ENCODE measurements around the gene ZNF276.

The ZNF276 gene

DNA sequence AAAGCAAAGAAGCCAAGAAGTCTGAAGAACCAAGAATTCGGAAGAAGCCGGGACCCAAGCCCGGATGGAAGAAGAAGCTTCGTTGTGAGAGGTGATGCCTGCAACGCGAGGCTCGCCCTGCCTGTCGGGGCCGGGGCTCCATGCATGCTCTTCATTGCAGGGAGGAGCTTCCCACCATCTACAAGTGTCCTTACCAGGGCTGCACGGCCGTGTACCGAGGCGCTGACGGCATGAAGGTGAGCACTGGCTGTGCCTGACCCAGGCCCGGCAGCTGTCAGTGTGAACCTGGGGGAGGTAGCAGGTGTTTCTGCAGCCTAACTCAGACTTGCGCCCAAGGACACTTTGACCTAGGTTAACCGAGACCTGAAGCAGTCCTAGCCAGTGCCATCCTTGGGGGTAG, 12.0 kb downstream of the ZNF276 start:
- Histone ChIP-seq H3K4me1 (ENCODE audit: control insufficient read depth, insufficient read depth, low read length) (no peaks in the 10 kb centered on the region), H3K4me2 (ENCODE audit: low read length) (no peak overlapping the region), H3K27me3 (ENCODE audit: control insufficient read depth, insufficient read depth, low read length) (no peaks in the 10 kb centered on the region), H3K9me3 (replicated peaks; ENCODE audit: low read length) (no peaks in the 10 kb centered on the region), H3K9ac (ENCODE audit: low read depth, low read length) (no peak overlapping the region), H3K36me3 (ENCODE audit: insufficient read depth, low read length) (peaks cover 77% of the 10 kb centered on the region), H3K4me3 (ENCODE audit: low read length) (no peak overlapping the region)

DNA sequence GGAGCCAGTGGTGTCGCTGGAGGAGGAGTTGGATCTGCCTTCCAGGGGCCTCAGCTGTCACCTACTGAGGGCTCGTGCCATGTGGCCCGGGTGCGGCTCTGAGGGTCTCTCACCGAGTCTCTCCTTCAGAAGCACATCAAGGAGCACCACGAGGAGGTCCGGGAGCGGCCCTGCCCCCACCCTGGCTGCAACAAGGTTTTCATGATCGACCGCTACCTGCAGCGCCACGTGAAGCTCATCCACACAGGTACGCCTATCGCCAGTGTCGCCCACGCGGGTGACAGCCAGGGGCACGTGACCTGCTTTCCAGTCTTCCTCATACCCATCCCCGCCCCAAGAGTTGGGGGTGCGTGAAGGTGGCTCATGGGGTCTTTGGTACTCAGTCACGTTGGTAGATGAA, 12.5 kb downstream of the ZNF276 start:
- Histone ChIP-seq H3K9me3 (replicated peaks; ENCODE audit: low read length) (no peaks in the 10 kb centered on the region), H3K4me3 (ENCODE audit: low read length) (no peak overlapping the region), H3K4me1 (ENCODE audit: control insufficient read depth, insufficient read depth, low read length) (no peaks in the 10 kb centered on the region), H3K27me3 (ENCODE audit: control insufficient read depth, insufficient read depth, low read length) (no peaks in the 10 kb centered on the region), H3K9ac (ENCODE audit: low read depth, low read length) (no peak overlapping the region), H3K36me3 (ENCODE audit: insufficient read depth, low read length) (peaks cover 80% of the 10 kb centered on the region), H3K4me2 (ENCODE audit: low read length) (no peak overlapping the region)

DNA sequence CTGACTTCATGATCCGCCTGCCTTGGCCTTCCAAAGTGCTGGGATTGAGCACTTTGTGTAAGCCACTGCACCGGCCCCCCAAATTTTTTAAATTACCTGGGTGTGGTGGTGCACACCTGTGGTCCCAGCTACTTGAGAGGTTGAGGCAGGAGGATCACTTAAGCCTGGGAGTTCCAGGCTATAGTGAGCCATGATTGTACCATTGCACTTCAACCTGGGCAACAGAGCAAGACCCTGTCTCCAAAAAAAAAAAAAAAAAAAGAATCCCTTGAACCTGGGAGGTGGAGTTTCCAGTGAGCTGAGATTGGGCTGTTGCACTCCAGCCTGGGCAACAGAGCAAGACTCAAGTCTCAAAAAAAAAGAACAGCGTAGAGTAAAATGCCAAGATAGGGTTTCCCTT, 15.2 kb downstream of the ZNF276 start:
- Histone ChIP-seq H3K4me1 (ENCODE audit: control insufficient read depth, insufficient read depth, low read length) (no peaks in the 10 kb centered on the region), H3K36me3 (ENCODE audit: insufficient read depth, low read length) (peaks cover 74% of the 10 kb centered on the region), H3K4me2 (ENCODE audit: low read length) (no peak overlapping the region), H3K9me3 (replicated peaks; ENCODE audit: low read length) (no peaks in the 10 kb centered on the region), H3K9ac (ENCODE audit: low read depth, low read length) (no peak overlapping the region), H3K4me3 (ENCODE audit: low read length) (no peak overlapping the region), H3K27me3 (ENCODE audit: control insufficient read depth, insufficient read depth, low read length) (no peaks in the 10 kb centered on the region)

DNA sequence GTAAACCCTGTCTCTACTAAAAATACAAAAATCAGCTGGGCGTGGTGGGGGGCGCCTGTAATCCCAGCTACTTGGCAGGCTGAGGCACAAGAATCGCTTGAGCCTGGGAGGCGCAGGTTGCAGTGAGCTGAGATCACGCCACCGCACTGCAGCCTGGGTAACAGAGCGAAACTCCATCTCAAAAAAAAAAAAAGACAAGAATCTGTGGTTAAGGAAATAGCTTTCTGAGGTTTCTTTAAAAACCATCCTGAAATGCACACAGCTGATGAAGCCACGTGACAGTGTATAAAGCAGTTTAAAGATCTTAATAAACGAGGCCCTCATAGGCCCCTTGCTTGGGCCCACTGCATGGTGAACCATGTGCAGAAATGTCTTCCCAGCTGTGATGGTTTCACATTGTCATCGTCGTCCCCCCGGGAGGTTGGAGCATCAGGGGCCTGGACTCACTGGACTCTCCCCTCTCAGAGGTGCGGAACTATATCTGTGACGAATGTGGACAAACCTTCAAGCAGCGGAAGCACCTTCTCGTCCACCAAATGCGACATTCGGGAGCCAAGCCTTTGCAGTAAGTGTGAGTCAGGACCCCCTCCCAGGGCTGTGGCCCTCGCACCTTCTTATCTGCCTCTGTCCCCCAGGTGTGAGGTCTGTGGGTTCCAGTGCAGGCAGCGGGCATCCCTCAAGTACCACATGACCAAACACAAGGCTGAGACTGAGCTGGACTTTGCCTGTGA, 16.2 kb downstream of the ZNF276 start:
- H3K4me3 ChIP-seq (ENCODE audit: low read length): no peak overlapping the region
- H3K4me2 ChIP-seq (ENCODE audit: low read length): no peak overlapping the region
- peaks cover 67% of the 10 kb centered on the region for H3K36me3 ChIP-seq (ENCODE audit: insufficient read depth, low read length)
- H3K27me3 ChIP-seq (ENCODE audit: control insufficient read depth, insufficient read depth, low read length): no peaks in the 10 kb centered on the region
- H3K9me3 ChIP-seq (replicated peaks; ENCODE audit: low read length): no peaks in the 10 kb centered on the region
- H3K4me1 ChIP-seq (ENCODE audit: control insufficient read depth, insufficient read depth, low read length): no peaks in the 10 kb centered on the region
- H3K9ac ChIP-seq (ENCODE audit: low read depth, low read length): no peak overlapping the region

GRCh38 chr16:89738072-89738377, 16.7 kb downstream of the ZNF276 start:
- Histone ChIP-seq H3K4me1 (ENCODE audit: control insufficient read depth, insufficient read depth, low read length) (no peaks in the 10 kb centered on the region), H3K36me3 (ENCODE audit: insufficient read depth, low read length) (peaks cover 62% of the 10 kb centered on the region), H3K9ac (ENCODE audit: low read depth, low read length) (no peak overlapping the region)

GRCh38 chr16:89738538-89739317, 17.4 kb downstream of the ZNF276 start:
- Histone ChIP-seq H3K9ac (ENCODE audit: low read depth, low read length) (no peak overlapping the region), H3K36me3 (ENCODE audit: insufficient read depth, low read length) (peaks cover 55% of the 10 kb centered on the region), H3K4me2 (ENCODE audit: low read length) (no peak overlapping the region), H3K4me3 (ENCODE audit: low read length) (no peak overlapping the region), H3K4me1 (ENCODE audit: control insufficient read depth, insufficient read depth, low read length) (no peaks in the 10 kb centered on the region), H3K9me3 (replicated peaks; ENCODE audit: low read length) (no peaks in the 10 kb centered on the region), H3K27me3 (ENCODE audit: control insufficient read depth, insufficient read depth, low read length) (no peaks in the 10 kb centered on the region)

More at GRCh38 chr16:89738072-89738377, 16.7 kb downstream of the ZNF276 start:
- no peaks in the 10 kb centered on the region for H3K27me3 ChIP-seq (ENCODE audit: control insufficient read depth, insufficient read depth, low read length)
- H3K4me2 ChIP-seq (ENCODE audit: low read length): no peak overlapping the region
- H3K9me3 ChIP-seq (replicated peaks; ENCODE audit: low read length): no peaks in the 10 kb centered on the region
- no peak overlapping the region for H3K4me3 ChIP-seq (ENCODE audit: low read length)

DNA sequence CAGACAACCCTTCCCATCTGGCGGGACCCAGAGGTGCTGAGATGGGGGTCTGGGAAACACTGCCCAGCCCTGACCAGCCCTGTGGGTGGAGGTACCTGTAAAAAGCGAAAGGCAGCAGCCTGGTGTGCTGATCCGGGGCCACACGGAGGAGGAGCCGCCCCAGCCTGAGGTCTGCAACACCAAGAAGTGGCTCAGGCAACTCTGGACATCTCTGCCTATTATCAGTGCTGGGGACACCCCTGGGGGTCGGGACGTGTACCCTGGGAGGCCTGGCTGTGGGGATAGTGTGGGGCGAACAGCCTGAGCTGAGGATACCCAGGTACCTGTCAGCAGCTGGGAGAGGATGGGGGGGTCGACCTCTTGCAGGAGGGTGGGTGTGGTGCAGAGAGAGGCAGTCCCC, 18.0 kb downstream of the ZNF276 start:
- H3K9ac ChIP-seq (ENCODE audit: low read depth, low read length): no peak overlapping the region
- H3K4me1 ChIP-seq (ENCODE audit: control insufficient read depth, insufficient read depth, low read length): no peaks in the 10 kb centered on the region
- H3K36me3 ChIP-seq (ENCODE audit: insufficient read depth, low read length): peaks cover 54% of the 10 kb centered on the region
- no peaks in the 10 kb centered on the region for H3K27me3 ChIP-seq (ENCODE audit: control insufficient read depth, insufficient read depth, low read length)
- no peak overlapping the region for H3K4me2 ChIP-seq (ENCODE audit: low read length)
- no peaks in the 10 kb centered on the region for H3K9me3 ChIP-seq (replicated peaks; ENCODE audit: low read length)
- no peak overlapping the region for H3K4me3 ChIP-seq (ENCODE audit: low read length)

DNA sequence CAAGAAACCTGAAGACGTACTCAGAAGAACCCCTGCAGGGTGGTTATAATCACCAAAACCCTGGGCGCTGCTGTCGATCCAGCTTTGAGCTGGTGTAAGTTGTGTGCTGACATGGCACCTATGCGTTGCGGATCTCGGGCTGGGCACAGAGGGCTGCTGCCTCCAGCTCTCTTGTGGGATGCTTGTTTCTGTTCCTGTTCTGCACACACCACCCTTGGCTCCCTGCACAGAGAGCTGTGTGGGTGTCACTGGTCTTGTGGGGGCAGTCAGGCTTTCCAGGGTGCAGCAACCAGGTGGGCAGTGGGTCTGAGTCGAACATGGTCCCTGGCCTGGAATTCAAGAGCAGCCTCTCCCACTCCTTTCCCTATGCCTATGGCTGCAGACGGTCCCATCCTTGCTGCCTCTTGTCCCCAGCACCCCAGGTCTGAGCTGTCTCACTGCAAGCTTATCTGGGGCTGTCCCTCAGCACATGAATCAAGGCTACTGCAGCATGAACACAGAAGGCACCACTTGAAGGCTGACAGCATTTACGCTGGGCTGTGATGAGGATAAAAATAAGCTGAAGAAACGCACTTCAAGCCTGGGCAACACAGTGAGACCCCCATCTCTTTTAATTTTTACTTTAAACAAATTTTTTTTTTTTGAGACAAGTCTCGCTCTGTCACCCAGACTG, 20.1 kb downstream of the ZNF276 start:
- Histone ChIP-seq H3K27me3 (ENCODE audit: control insufficient read depth, insufficient read depth, low read length) (no peaks in the 10 kb centered on the region), H3K36me3 (ENCODE audit: insufficient read depth, low read length) (peaks cover 47% of the 10 kb centered on the region), H3K4me3 (ENCODE audit: low read length) (no peak overlapping the region)

GRCh38 chr16:89742948-89743347, 21.6 kb downstream of the ZNF276 start:
- Histone ChIP-seq H3K36me3 (ENCODE audit: insufficient read depth, low read length) (peaks cover 39% of the 10 kb centered on the region), H3K27me3 (ENCODE audit: control insufficient read depth, insufficient read depth, low read length) (no peaks in the 10 kb centered on the region), H3K4me1 (ENCODE audit: control insufficient read depth, insufficient read depth, low read length) (no peaks in the 10 kb centered on the region), H3K4me3 (ENCODE audit: low read length) (no peak overlapping the region), H3K9ac (ENCODE audit: low read depth, low read length) (no peak overlapping the region), H3K4me2 (ENCODE audit: low read length) (no peak overlapping the region), H3K9me3 (replicated peaks; ENCODE audit: low read length) (no peaks in the 10 kb centered on the region)

More for the DNA sequence above, 20.1 kb downstream of the ZNF276 start:
- Histone ChIP-seq H3K4me2 (ENCODE audit: low read length) (no peak overlapping the region), H3K9me3 (replicated peaks; ENCODE audit: low read length) (no peaks in the 10 kb centered on the region), H3K4me1 (ENCODE audit: control insufficient read depth, insufficient read depth, low read length) (no peaks in the 10 kb centered on the region), H3K9ac (ENCODE audit: low read depth, low read length) (no peak overlapping the region)

DNA sequence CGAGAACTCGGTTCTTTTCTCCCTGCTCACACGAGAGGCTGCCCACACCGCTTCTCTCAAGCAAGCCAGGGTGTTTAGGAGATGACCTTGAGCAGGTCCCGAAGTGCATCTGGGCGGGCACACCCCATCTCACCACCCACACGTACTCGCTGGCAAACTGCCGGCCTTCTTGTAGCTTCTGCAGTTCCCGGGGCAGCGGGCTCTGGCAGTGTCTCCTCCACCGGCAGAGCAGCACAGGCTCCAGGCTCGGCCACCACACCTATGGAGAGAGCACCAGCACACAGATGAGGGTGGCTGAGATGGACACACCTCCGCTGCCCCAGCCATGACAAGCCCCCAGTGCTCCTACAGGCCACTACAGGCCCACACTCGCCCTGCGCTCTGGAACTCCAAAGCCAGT, 23.5 kb downstream of the ZNF276 start:
- no peaks in the 10 kb centered on the region for H3K4me1 ChIP-seq (ENCODE audit: control insufficient read depth, insufficient read depth, low read length)
- H3K4me2 ChIP-seq (ENCODE audit: low read length): no peak overlapping the region
- H3K4me3 ChIP-seq (ENCODE audit: low read length): no peak overlapping the region
- no peaks in the 10 kb centered on the region for H3K9me3 ChIP-seq (replicated peaks; ENCODE audit: low read length)
- peaks cover 30% of the 10 kb centered on the region for H3K36me3 ChIP-seq (ENCODE audit: insufficient read depth, low read length)
- H3K9ac ChIP-seq (ENCODE audit: low read depth, low read length): no peak overlapping the region
- no peaks in the 10 kb centered on the region for H3K27me3 ChIP-seq (ENCODE audit: control insufficient read depth, insufficient read depth, low read length)

DNA sequence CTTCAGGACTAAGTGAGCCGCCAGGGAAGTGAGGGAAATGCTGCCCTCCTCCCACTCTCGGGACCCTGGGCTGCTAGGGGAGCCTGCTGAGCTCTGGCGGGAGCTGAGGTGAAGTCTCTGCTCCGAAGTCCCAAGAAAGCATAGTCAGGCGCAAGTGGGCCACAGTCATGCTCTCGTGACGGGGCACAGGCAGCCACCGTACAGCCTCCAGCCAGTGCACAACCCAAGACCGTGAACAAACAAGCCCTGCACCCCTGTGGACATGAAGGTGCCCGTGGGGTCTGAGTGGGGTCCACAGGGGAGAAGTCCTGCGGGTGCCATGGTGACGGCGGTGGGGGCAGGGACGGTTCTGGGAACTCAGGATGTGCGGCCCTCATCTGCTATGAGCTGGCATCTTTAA, 24.7 kb downstream of the ZNF276 start:
- H3K9ac ChIP-seq (ENCODE audit: low read depth, low read length): no peak overlapping the region
- no peaks in the 10 kb centered on the region for H3K9me3 ChIP-seq (replicated peaks; ENCODE audit: low read length)
- peaks cover 25% of the 10 kb centered on the region for H3K36me3 ChIP-seq (ENCODE audit: insufficient read depth, low read length)
- no peak overlapping the region for H3K4me3 ChIP-seq (ENCODE audit: low read length)
- no peaks in the 10 kb centered on the region for H3K27me3 ChIP-seq (ENCODE audit: control insufficient read depth, insufficient read depth, low read length)
- no peak overlapping the region for H3K4me2 ChIP-seq (ENCODE audit: low read length)
- H3K4me1 ChIP-seq (ENCODE audit: control insufficient read depth, insufficient read depth, low read length): no peaks in the 10 kb centered on the region
